GM12891 (cell line): ENCODE data around the gene MT3.

Experiments used
- DNase-seq: peaks from one replicate; pipeline ENCODE4 v3.0.0; 2011; ENCODE audit warnings: low spot score; ENCODE audit not compliant: insufficient read length
- FAIRE-seq: peaks from 2 replicates; lab custom pipeline; 2011; peaks lifted over from hg19 to GRCh38; lab: Jason Lieb, UNC
- PAX5 ChIP-seq: IDR thresholded peaks from 2 replicates; pipeline ENCODE4 v1.6.1; 2011; ENCODE audit warnings: low read length, moderate library complexity, mild to moderate bottlenecking; ENCODE audit not compliant: insufficient read depth, severe bottlenecking
- POLR2A ChIP-seq: IDR thresholded peaks from 2 replicates; pipeline ENCODE4 v1.6.1; 2011; ENCODE audit warnings: low read depth, low read length, control low read depth
- POLR2AphosphoS5 ChIP-seq: IDR thresholded peaks from 2 replicates; pipeline ENCODE4 v1.6.1; 2011; ENCODE audit warnings: low read depth, low read length, control low read depth
- POU2F2 ChIP-seq: IDR thresholded peaks from 2 replicates; pipeline ENCODE4 v1.6.1; 2011; ENCODE audit warnings: low read depth, mild to moderate bottlenecking, control low read depth, low read length, moderate library complexity
- SPI1 ChIP-seq: IDR thresholded peaks from 2 replicates; pipeline ENCODE4 v1.6.1; 2011; ENCODE audit warnings: low read depth, low read length, control low read depth
- TAF1 ChIP-seq: IDR thresholded peaks from 2 replicates; pipeline ENCODE4 v1.6.1; 2011; ENCODE audit warnings: low read depth, low read length, control low read depth

MT3 gene

GRCh38 chr16:56635441-56635967 lies 46.2 kb downstream of the MT3 start:
- no peak for DNase-seq
- TF ChIP-seq POU2F2 (no peak), POLR2AphosphoS5 (no peak), SPI1 (no peak)
- no peak for FAIRE-seq

GRCh38 chr16:56636616-56637413 lies 47.5 kb downstream of the MT3 start:
- FAIRE-seq: no peak
- TF ChIP-seq POLR2AphosphoS5: no peak
- no peak for TF ChIP-seq PAX5
- no peak for TF ChIP-seq POU2F2
- TF ChIP-seq POLR2A: no peak
- no peak for TF ChIP-seq TAF1
- no peak for TF ChIP-seq SPI1
- DNase-seq: no peak

- DNase-seq: no peak
- no peak for TF ChIP-seq POU2F2
- no peak for FAIRE-seq
Observed at GRCh38 chr16:56637814-56638750, 48.8 kb downstream of the MT3 start, which contains the start of gene MT1A. MT1A (plus strand) TSS chr16:56638666; CDS start chr16:56638739, 73 bp downstream.

- no peak for FAIRE-seq
- DNase-seq: no peak
- no peak for TF ChIP-seq PAX5
- TF ChIP-seq POLR2AphosphoS5: no peak
Observed at GRCh38 chr16:56639045-56639444, 49.7 kb downstream of the MT3 start.

- FAIRE-seq (no peak), DNase-seq (no peak)
- TF ChIP-seq TAF1 (no peak), SPI1 (no peak), POLR2AphosphoS5 (no peak), POU2F2 (no peak), POLR2A (no peak), PAX5 (no peak)
Observed at GRCh38 chr16:56640076-56640475, 50.7 kb downstream of the MT3 start.
